GM12865 (cell line): ENCODE measurements around the gene SLC38A1.
"Not testable (repeated sequence)": the region's sequence is repeated elsewhere in the genome, so short reads cannot be mapped to it uniquely, and the experiment has no call there.

ENCODE experiments used
- DNase-seq: peaks from one replicate; pipeline ENCODE4 v3.0.0; 2010; ENCODE audit warnings: low read depth
- H3K4me3 ChIP-seq: 2 replicates; pipeline ENCODE4 v1.5.1; 2011; ENCODE audit warnings: mild to moderate bottlenecking, low read depth, low read length, control low read depth
- TF ChIP-seq, protein P1 (sequence below): IDR thresholded peaks from 2 replicates; pipeline ENCODE4 v1.5.1; 2011; ENCODE audit warnings: low read length, control low read depth, low read depth, inconsistent platforms; ENCODE audit not compliant: insufficient read depth; ENCODE audit errors: missing control alignments

SLC38A1 gene

GRCh38 chr12:46296822-46297221 lies 28.0 kb upstream of the SLC38A1 start:
- no peak overlapping the region for H3K4me3 ChIP-seq
- DNase-seq: no peak
- TF ChIP-seq, protein P1, sequence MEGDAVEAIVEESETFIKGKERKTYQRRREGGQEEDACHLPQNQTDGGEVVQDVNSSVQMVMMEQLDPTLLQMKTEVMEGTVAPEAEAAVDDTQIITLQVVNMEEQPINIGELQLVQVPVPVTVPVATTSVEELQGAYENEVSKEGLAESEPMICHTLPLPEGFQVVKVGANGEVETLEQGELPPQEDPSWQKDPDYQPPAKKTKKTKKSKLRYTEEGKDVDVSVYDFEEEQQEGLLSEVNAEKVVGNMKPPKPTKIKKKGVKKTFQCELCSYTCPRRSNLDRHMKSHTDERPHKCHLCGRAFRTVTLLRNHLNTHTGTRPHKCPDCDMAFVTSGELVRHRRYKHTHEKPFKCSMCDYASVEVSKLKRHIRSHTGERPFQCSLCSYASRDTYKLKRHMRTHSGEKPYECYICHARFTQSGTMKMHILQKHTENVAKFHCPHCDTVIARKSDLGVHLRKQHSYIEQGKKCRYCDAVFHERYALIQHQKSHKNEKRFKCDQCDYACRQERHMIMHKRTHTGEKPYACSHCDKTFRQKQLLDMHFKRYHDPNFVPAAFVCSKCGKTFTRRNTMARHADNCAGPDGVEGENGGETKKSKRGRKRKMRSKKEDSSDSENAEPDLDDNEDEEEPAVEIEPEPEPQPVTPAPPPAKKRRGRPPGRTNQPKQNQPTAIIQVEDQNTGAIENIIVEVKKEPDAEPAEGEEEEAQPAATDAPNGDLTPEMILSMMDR: no peak

DNA sequence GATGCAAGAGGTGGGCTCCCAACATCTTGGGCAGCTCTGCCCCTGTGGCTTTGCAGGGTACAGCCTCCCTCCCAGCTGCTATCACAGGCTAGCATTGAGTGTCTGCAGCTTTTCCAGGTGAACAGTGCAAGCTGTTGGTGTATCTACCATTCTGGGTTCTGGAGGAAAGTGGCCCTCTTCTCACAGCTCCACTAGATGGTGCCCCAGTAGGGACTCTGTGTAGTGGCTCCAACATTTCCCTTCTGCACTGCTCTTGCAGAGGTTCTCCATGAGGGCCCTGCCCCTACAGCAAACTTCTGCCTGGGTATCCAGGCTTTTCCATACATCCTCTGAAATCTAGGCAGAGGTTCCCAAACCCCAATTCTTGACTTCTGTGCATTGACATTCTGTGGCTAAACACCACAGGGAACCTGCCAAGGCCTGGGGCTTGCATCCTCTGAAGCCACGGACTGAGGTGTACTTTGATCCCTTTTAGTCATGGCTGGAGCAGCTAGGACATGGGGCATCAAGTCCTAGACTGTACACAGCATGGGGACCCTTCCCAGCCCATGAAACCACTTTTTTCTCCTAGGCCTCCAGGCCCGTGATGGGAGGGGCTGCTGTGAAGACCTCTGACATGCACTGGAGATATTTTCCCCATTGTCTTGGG lies 24.0 kb upstream of the SLC38A1 start:
- no peak for DNase-seq
- TF ChIP-seq, protein P1: no peak
- H3K4me3 ChIP-seq: no peak overlapping the region

- not testable (repeated sequence) for DNase-seq
Measured at GRCh38 chr12:46291953-46292352, 23.1 kb upstream of the SLC38A1 start.

DNA sequence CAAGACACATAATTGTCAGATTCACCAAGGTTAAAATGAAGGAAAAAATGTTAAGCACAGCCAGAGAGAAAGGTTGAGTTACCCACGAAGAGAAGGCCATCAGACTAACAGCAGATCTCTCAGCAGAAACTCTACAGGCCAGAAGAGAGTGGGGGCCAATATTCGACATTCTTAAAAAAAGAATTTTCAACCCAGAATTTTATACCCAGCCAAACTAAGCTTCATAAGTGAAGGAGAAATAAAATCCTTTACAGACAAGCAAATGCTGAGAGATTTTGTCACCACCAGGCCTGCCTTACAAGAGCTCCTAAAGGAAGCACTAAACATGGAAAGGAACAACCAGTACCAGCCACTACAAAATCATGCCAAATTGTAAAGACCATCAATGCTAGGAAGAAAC lies 16.3 kb upstream of the SLC38A1 start:
- H3K4me3 ChIP-seq, DNase-seq: not testable (repeated sequence)

More at GRCh38 chr12:46291953-46292352, 23.1 kb upstream of the SLC38A1 start:
- not testable (repeated sequence) for H3K4me3 ChIP-seq

DNA sequence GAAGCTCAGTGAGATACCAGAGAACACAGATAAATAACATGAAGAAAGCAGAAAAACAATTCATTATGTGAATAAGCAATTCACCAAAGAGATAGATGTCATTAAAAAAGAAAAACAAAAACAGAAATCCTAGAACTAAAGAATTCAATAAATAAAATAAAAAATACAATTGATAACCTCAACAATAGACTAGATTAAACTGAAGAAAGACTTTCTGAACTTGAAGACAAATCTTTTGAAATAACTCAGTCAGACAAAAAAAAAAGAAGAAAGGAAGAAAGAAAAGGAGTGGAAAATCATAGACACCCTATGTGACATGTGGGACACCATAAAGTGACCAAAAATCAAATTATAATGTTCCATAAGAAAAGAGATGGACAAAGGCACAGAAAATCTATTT lies 14.0 kb upstream of the SLC38A1 start:
- DNase-seq: no peak
- TF ChIP-seq, protein P1: no peak
- H3K4me3 ChIP-seq: no peak overlapping the region

GRCh38 chr12:46276756-46277155 lies 7.9 kb upstream of the SLC38A1 start:
- TF ChIP-seq, protein P1: no peak
- no peak for DNase-seq
- no peak overlapping the region for H3K4me3 ChIP-seq

DNA sequence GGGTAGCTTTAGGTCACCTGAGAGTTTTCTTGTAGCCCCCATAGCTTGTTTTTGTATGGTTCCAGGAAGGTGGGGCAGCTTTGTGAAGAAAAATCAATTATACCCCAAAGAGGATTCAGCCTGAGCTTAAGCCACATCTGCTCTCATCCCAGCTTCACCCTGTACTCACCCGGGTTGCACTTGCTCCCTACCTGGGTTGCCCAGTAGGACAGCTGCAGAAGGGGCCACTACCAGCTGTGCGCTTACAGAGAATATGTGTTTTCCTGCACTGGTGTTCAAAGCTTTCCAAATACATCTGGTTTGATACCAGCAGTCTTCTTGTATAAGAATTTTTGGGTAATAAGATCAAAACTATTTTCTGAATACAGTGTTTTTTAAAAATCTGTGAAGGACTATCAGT lies 3.0 kb upstream of the SLC38A1 start:
- no peak overlapping the region for H3K4me3 ChIP-seq
- TF ChIP-seq, protein P1: no peak
- DNase-seq: no peak

DNA sequence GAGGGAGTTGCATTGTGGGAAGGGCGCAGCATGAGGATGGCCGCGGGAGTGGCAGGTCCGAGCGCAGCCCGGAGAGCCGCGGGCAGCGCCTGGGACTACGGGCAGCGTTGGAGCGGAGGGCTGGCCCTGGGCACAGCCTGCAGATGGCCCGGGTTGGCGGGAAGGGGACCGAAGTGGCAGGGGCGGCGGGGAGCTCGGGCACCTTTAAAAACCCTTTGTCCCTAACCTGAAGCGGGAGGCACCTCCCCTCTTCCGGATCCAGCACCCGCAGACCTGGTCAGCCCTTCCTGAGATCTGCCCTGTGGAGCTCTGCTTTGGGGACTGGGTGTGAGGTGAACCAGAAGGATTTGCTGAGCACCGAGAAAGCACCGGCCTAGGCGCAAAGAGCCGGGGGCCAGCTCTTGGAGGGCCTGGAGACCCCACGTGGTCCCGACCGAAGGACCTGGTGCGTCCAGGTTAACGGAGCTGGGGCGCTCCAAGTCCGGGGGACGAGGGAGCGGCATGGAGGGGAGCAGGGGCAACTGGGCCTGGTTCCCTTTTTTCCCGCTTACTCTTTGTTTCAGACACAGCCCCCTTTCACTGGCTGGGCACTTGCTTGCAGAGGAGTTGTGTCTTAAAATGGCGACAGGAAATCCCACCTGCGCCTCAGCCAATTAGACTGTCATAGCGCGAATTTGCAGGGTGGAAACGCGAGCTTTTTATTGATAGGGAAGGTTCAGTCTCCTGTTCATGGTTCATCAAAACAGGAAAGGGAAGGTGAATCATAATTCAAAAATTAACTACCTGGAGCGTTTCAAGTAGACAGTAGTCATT lies 792 bp upstream of the SLC38A1 start:
- peak; percentile 87 for DNase-seq
- TF ChIP-seq, protein P1: no peak
- H3K4me3 ChIP-seq: peak overlapping the region; percentile 95
